GM19395 (cell line): Measurements from ENCODE around the gene GBP4.
"Not testable (repeated sequence)": the region's sequence is repeated elsewhere in the genome, so short reads cannot be mapped to it uniquely, and the experiment has no call there.

Experiments
- ATAC-seq: cut with Tn5 transposase; IDR thresholded peaks from one replicate; pipeline ENCODE4 v1.9.1; 2021; ENCODE audit warnings: mild to moderate bottlenecking, moderate library complexity; ENCODE audit not compliant: unreplicated experiment

The GBP4 gene, protein sequence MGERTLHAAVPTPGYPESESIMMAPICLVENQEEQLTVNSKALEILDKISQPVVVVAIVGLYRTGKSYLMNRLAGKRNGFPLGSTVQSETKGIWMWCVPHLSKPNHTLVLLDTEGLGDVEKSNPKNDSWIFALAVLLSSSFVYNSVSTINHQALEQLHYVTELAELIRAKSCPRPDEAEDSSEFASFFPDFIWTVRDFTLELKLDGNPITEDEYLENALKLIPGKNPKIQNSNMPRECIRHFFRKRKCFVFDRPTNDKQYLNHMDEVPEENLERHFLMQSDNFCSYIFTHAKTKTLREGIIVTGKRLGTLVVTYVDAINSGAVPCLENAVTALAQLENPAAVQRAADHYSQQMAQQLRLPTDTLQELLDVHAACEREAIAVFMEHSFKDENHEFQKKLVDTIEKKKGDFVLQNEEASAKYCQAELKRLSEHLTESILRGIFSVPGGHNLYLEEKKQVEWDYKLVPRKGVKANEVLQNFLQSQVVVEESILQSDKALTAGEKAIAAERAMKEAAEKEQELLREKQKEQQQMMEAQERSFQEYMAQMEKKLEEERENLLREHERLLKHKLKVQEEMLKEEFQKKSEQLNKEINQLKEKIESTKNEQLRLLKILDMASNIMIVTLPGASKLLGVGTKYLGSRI

DNA sequence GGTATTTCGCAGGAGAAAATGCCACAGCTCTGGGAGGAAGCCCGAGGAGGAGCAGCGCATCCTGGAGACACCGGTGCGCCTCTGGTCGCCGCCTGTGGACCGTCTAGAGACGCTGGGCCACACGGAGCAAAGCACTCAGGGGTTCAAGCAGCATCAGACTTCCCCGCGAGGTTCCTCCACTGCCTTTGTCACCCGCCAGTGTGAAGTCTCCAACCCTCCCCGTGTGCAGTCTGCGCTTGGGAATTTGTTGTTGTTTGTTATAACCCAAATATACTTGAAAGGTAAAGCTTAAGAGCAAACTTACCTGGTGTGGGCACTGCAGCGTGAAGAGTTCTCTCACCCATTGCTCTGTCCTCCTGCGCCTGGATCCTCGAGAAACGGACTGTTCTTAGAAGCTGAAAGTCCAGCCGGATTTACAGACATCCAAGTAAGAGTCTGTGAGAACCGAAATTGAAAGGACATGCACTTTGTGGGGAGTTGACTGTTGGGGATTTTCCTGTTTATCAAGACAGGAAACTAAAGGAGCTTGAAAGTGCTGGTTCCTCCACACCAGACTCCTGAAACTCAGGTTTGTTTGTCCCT, at the start of gene GBP4:
GBP4 (minus strand) TSS at position 452 of the 582 bp plus-strand sequence; CDS start at position 344, 108 bp downstream.
- peak; percentile 57 for ATAC-seq

DNA sequence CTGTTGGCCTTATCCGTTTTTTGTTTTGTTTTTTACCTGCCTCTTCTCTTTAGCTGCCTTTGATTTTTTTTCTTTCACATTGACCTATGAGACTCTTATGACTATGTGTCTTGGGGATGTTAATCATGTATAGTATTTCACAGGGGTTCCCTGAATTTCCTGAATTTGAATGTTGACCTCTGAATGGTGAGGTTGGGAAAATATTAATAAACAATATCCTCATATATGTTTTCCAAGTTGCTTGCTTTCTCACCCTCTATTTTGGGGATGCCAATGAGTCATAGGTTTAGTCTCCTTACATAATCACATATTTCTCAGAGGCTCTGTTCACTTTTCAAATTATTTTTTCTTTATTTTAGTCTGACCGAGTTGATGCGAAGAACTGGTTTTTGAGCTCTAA, 44.3 kb upstream of the GBP4 start:
- no peak for ATAC-seq

- ATAC-seq = no peak
Measured at GRCh38 chr1:89221341-89221740, 22.6 kb upstream of the GBP4 start.

DNA sequence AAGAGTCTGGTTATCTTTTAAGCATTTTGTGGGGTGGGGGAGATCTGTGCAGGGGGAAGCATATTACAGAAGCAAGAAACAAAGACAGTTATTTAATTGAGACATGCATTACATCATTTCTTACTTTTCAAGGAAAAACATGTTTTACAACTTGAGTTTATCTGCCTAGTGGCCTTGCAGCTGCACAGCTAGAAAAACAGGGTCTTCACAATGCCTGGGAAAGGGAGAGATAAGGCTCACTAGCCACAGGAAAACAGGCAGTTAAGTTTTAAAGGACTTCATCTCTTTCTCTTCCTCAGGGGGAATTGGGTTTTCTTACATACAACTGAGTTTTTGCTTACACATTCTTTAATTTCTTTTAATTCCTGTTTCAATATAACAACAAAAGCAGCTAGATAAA, 21.1 kb upstream of the GBP4 start:
- not testable (repeated sequence) for ATAC-seq

GRCh38 chr1:89218941-89219340, 20.2 kb upstream of the GBP4 start:
- not testable (repeated sequence) for ATAC-seq

GRCh38 chr1:89213347-89213746, 14.6 kb upstream of the GBP4 start:
- no peak for ATAC-seq

- ATAC-seq = no peak
Measured at GRCh38 chr1:89211035-89211634, 12.4 kb upstream of the GBP4 start.

GRCh38 chr1:89206373-89206772, 7.6 kb upstream of the GBP4 start:
- ATAC-seq = no peak

DNA sequence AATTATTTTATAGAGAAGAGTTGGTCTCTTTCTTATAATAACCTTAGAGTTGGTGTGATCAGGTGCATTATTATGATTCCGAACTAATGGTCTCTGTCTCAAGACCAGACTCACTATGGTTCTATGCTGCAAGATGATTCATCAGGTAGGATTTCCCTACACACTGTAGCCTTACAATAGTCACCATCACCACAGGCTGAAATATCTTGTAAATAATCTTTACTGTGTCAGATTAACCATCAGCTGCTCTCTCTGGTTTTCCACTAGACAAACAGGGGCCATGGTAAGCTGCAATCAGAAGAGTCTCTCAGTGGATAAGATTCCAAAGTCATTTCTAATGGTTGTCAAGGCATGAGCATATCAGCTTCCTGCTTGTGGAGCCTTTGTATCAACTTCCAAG, 4.4 kb upstream of the GBP4 start:
- no peak for ATAC-seq

DNA sequence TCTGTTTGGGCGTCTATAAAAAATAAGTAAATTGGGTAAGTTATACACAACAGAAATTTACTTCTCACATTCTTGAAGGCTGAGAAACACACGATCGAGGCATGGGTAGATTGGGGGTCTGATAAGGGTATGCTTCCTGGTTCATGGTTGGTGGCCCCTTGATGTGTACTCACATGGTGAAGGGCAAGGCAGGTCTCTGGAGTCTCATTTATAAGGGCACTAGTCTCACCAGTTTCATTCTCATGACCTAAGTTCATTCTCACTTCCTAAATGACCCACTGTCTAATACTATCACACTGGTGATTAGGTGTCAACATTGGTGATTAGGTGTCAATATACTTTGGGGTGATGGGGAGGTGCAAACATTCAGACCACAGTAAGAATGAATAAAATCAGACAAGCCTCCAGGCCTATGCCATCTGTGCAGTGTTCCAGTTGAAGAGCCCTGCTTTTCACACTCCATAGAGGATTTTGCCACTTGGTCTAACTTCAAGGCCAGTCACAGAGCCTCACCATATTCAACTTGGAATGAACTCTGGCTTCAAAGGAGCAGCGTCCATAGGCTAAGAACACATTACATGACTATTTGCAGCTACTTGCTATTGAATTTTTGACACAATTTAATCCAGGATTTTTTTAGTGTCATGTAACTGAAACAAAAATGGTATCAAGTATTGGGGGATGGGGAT, 2.5 kb upstream of the GBP4 start:
- ATAC-seq = peak; percentile 59

- peak; percentile 31 for ATAC-seq
Measured at GRCh38 chr1:89200663-89201062, 1.9 kb upstream of the GBP4 start.

DNA sequence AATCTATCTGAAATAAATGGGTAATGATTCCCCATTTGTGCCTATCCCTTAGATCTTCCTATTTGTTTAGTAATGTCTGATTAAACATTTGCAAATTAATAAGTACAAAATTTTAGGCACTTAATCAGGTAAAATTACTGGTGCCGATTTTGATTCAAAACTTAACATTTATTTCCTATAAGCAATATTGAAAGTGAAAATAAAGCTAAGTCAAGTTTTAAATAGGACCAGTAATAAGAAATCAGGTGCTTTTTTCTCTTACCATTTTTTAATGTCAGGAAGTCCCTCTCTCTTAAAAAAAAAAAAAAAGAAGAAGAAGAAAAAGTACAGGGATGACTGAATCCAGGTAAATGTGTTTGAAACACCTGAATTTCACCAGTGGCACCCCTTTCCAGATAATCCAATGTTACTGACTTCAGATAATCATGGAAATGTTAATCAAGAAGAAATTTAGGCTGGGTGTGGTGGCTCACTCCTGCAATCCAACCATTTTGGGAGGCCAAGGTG, 836 bp upstream of the GBP4 start:
- no peak for ATAC-seq

GRCh38 chr1:89198081-89198480, 661 bp downstream of the GBP4 start:
- no peak for ATAC-seq

GRCh38 chr1:89195476-89195875, 3.3 kb downstream of the GBP4 start:
- ATAC-seq = no peak

- ATAC-seq = no peak
Measured at GRCh38 chr1:89191314-89191713, 7.4 kb downstream of the GBP4 start.

- no peak for ATAC-seq
Measured at GRCh38 chr1:89190017-89190416, 8.7 kb downstream of the GBP4 start.

DNA sequence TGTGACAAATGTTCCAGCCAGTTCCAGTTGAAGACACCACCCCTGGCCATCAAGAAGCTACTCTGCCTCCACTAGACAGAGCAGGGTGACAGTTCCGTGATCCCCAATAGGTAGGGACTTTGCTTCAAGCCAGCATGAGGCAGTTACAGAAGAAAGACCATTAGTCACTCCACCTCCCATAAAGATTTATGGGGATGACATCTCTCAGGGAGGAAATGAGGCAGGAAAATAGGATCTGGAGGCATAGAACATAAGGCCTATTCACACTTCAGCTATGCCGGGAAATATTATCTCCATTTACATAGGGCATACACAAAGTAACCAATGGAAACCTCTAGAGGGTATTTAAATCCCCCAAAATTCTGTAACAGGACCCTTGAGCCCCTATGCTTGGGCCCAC, 19.4 kb downstream of the GBP4 start:
- no peak for ATAC-seq

GRCh38 chr1:89176971-89177370, 21.8 kb downstream of the GBP4 start:
- ATAC-seq = no peak

DNA sequence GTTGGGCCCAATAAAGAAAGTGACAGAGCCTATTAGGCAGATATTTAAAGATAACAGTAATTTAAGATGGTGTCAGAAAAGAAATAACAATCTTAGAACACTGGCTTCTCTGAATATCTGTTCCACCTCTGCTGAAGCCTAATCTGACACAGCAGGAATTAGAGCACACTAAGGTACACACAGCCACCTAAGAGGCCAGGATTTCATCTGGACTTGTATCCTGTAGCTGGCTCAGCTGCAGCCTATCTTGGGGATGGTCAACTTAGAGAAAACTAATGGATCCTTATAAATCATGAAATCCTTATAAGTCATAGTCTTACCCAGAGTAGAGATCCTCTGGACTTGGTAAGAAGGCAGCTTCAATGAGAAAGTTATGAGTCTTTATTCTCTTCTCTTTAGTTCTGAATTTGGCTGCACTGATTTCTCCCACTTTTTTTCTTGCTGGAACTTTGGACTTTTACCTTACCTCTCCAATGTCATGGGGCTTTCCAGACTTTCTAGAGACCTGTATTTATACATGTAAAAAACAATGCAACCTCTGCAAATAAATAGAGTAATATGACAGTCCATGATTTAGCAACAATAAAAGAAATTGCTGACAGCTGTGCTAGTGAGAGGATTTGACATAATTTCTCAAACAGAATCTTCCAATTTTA, 23.0 kb downstream of the GBP4 start, which contains the start of gene GBP7:
GBP7 (minus strand) TSS at position 403 of the 656 bp plus-strand sequence. CDS start 4,068 bp downstream, outside the sequence.
- no peak for ATAC-seq

- no peak for ATAC-seq
Measured at GRCh38 chr1:89174491-89174890, 24.3 kb downstream of the GBP4 start.
